Suppressor macrophage (primary cell): Measurements from ENCODE around the gene IRAG1.
"Not testable (repeated sequence)": the region's sequence is repeated elsewhere in the genome, so short reads cannot be mapped to it uniquely, and the experiment has no call there.

ENCODE experiments used
- DNase-seq, 4 experiments: peaks; one replicate each; pipeline ENCODE4 v3.0.0-alpha.2; 2020 to 2022

Gene IRAG1

GRCh38 chr11:10708131-10708530 is 14.6 kb upstream of the IRAG1 start:
- DNase-seq = no peak

DNA sequence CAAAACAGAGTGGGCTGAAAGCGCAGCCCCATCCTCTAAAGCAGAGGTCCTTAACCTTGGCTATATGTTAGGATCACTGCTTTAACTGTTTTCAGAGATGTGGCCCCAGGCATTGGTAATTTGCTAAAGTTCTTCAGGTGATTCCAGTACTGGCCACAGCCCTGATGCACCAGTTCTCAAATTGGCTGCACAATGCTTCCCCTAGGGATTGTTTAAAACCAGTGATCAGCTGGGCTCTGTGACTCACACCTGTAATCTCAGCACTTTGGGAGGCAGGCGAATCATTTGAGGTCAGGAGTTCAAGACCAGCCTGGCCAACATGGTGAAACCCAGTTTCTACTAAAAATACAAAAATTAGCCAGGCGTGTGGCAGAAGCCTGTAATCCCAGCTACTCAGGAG is 8.4 kb upstream of the IRAG1 start:
- no peak for DNase-seq

DNA sequence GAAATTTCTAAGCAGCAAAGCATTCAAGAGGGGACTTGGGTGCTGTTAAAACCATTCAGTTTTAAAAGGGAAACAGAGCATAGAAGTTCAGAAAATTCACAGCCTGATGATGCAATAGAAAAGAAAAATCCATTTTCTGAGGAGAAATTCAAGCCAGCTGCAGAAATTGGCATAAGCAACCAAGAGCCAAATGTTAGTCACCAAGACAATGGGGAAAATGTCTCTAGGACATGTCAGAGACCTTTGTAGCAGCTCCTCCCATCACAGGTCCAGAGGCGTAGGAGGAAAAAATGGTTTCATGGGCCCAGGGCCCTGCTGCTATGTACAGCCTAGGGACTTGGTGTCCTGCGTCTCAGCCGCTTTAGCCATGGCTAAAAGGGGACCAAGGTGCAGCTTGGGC is 5.5 kb upstream of the IRAG1 start:
- DNase-seq = no peak

DNA sequence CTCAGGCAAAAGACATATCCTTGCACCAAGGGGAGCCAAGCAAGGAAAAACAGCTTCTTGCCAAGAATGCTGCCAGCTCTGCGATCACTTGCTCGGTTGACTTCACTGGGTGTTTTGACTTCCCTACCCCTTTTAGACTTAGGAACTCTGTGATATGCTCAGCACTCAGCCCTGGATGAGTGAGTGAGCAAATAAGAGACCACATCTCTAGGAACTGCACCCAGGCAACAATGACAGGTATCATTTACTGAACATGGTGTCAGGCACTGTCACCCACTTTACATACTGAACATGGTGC is 3.7 kb upstream of the IRAG1 start:
- DNase-seq = no peak

- DNase-seq = peak in 2 of 4 experiments; percentile 53
Measured at GRCh38 chr11:10696468-10697322, 3.1 kb upstream of the IRAG1 start.

GRCh38 chr11:10695833-10696232 is 2.3 kb upstream of the IRAG1 start:
- no peak for DNase-seq

DNA sequence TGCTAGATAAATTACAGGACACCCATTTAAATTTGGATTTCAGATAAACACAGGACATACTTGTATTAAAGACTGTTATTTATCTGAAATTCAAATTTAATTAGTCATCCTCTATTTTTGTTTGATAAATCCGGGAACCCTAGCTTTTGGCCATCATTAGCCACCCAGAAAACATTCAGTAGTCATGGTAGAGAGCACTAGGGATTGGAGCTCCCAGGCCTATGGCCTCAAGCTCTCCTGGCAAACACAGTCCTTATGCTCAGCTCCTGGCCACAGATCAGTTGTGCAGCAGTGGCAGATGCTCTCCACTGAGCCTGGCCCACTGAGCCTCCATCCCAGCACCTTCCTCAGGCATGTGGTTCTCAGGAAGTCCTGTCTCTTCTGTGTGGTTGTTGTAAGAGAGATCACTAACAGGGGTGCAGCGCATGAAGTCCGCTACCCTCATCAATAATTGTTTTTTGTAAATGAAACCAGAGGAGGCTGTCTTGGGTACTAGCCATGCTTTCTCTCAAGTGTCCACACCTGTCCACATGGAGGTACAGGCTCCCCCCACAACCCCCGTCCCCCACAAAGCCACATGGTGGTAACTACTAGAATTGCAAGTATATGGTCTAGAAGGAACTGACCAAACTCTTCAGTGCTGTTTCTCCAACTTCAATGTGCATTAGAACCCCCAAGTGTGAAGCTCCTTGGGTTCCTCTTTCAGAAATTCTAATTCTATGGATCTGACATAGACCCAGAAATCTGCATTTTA is 1.1 kb upstream of the IRAG1 start:
- no peak for DNase-seq

DNA sequence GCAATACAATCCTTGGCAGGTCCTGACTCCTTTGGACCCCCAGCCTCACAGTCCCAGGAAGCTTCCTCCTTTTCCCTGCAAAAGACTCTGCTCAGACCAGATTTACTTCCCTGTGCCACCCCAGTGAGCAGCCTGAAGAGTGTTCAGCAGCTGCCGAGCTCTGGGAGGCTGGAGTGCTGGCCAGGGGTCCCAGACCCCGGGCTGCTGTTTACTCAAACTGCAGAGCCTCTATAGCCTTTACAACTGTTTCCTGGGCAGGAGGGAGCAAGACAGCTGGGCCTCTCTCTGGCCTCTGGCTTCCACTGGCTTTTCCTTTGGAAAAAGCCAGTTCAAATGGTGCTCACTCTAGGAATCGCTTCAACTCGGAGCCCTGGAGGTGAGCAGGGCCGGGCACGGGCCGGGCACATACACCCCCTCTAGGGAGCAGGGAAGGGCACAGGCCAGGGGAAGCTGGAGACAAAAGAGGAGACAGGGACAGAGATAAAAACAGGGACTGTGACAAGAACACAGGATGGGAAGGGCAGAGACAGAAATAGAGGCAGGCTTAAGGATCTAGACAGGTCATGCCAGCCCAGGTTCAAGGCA is 932 bp downstream of the IRAG1 start:
- peak in 2 of 4 experiments; percentile 19 to 26 for DNase-seq

DNA sequence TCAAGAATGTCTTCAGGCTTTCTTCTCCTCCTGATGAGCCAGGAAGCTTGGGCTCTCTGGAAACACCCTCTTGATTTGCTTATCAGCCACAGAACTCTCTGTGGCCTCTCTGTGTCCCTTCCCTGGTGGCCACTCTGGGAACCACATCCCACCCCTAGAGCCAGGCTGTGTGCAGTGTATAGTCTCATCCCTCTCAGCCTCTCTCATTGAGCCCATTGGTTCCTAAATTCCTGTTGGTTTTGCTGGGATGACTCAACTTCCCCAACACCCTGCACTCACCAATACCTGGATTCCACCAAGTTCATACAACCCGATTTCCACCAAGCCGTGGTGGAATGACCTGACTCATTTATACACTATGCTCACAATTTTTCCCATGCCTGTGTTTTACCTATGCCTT is 5.2 kb downstream of the IRAG1 start:
- DNase-seq = peak in 1 of 4 experiments; percentile 20

DNA sequence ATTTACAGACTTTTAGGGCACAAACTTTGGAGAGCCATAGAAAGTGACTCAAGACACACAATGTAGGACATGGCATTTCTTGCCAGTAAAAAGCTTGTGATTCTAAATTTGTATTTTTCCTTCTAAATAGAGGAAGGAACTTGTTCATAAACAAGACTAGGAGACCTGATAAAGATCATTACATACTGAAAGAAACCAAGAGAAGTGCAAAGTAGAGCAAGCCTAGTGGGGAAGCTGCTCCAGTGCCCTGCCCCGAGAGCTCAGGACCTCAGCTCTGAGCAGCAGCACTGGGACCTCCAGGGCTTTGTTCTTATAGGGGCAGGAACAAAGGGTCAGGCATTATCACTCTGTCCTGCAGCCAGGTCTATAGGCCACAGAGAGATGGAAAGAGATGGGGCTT is 7.2 kb downstream of the IRAG1 start:
- DNase-seq = peak in 3 of 4 experiments; percentile 21 to 41 (median 37)

DNA sequence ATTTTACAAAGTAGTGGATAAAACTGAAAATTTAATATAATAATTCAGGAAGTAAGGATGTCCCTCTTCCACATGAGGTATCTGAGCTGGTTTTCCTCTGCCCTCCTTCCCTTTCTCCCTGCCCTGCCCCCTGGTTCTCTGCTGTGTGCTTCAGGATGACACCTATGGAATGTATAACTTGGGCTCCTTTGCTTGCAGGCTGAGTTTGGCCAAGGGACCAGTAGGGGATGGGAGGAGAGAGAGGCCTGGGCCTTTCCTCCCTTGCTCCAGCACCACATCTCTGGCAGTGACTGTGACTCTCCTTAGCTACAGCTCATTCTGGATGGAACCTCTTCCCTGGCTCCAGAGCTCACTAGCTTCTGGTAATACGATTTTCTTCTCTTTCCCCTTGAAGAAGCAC is 10.1 kb downstream of the IRAG1 start:
- no peak for DNase-seq

- no peak for DNase-seq
Measured at GRCh38 chr11:10680956-10681487, 12.5 kb downstream of the IRAG1 start.

DNA sequence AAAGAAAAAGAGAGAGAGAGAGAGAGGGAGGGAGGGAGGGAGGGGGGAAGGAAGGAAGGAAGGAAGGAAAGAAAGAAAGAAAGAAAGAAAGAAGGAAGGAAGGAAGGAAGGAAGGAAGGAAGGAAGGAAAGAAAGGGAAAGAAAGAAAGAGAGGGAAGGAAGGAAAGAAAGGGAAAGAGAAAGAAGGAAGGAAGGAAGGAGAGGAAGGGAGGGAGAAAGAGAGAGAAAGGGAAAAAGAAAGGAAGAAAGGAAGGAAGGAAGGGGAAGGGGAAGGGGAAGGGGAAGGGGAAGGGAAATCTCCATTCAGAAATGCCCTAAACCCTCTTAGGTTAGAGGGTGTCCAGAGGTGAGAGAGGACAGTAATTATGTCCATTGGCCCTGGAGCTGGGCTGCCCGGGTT is 13.3 kb downstream of the IRAG1 start:
- DNase-seq = not testable (repeated sequence)

DNA sequence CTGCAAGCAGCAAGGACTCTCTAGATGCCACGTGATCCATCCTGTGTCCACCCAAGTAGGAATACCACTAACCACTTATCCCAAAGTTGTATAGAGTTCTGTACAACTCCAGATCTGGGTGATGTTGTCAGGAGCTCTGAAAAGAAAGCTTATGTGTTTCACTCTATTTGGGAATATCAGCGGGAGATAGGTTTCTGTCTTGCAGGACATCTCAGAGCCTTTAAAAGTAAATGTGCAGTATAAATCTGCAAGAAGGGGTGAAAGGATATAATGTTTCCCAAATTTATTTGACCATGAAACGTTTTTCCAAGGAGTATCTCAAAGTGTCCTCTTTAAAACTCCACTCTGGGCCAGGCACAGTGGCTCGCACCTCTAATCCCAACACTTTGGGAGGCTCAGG is 13.9 kb downstream of the IRAG1 start:
- no peak for DNase-seq

- DNase-seq = no peak
Measured at GRCh38 chr11:10678101-10678500, 15.5 kb downstream of the IRAG1 start.

GRCh38 chr11:10676919-10677318 is 16.6 kb downstream of the IRAG1 start:
- DNase-seq = no peak

DNA sequence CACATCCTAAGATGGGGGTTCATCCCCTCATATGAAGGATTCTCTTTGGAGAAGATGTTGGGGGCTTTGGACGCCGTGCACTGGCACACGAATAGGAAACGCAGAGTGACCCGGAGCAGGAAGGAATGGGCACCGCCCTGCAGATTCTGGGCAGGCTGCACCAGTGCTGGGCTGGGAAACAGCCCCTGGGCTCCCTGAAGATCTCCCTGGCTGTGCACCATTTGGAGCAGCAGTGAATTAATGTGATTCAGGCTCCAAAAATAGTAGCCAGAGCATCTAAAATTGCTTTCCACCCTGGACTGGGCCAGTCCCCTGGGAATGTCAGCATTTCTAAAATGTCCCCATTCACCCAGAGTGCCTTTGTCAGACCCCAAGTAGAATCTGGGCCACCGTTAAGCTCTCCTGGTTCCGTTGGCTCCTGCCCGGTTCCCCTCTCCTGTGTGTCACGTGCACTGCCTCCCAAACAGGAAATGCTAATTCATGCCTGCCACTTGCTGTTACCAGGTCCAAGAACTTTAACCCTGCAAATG is 18.6 kb downstream of the IRAG1 start:
- DNase-seq = no peak

DNA sequence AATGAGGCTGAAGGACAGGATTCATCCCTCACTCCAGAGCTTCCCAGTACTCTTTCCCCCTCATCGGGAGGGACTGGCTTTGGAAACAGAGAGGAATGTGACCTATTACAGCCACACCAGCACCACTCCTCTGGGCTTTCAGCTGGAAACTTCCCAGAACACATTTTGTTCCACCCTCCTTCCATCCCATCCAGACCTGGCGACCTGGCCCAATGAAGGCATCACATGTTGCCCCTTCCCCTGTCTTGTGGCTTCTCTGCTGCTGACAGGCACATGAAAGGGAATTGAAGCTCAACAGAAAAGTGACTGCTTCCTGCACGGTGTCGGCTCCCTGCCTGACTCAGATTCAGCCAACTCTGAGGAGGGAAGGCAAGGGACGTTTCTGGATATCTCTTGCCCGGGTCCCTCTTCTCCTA is 19.1 kb downstream of the IRAG1 start:
- DNase-seq = peak in 1 of 4 experiments; percentile 38

- DNase-seq = peak in 3 of 4 experiments; percentile 40 to 82 (median 76)
Measured at GRCh38 chr11:10673501-10674062, 20.0 kb downstream of the IRAG1 start.

DNA sequence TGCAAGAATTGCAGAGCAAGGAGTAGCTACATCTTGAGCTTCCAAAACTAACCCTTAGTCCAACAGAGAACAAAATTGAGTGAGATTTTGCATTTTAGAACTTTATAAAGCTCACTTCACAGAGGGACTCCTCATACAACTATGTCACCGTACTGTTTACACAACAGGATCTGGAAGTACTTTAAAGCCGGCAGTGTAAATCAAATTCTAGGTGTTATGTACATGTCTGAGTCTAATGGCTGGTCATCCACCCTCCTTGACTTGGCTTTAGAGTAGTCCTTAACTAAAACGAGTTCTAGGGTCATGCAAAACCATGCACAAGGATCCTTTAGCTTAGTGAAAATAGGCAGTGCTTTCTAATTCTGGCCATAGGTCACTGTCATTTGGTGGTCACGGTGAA is 23.5 kb downstream of the IRAG1 start:
- DNase-seq = no peak

DNA sequence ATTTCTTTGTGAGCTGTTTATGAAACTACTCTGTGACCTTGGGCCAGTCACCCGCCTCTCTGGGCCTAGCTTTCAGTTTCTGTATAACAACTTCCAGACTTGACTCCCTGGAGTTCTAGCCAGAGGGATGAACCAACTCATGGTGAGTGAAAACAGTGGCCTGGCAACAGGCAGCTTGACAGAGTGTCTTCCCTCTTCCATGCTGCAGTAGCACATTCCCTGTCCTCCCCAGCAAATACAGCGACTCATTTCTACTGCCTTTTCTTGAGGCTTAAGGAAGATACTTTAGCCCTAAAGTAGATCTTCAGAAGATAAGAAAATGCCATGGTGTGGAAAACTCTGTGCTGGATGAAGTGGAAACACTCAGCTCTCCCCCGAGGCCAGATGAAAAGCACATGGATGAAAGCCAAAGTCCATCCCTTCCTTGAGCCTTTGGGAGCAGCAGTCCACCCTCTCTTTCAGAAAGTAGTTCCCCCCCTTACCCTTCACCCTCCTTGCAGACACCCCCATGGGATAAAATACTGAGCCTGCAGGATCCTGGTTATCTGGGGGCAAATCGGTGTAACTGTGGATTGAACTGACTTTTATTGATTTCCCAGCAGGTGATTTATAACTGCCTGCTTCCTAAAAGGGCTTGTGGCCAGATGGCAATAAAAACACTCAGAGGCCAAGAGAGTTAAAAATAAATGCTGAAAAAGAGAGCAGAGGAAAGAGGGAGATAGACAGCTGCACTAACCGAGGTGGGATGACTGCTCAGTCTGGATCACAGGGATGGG is 24.1 kb downstream of the IRAG1 start:
- no peak for DNase-seq

DNA sequence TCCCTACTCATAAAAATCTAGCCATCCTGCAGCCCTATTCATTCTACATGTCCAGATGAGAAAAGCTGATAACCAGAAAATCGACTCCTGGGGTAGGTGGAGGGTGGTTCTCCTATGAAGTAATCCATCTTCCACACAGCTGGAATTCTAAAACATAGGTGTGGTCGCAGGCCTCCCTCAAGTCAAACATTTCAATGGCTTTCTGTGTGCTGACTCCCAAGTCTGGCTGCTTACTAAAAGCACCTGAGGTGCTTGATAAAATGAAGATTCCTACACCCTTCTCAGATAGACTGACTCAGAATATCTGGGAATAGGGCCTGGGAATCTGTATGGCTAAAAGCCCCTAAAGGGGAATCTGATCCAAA is 26.1 kb downstream of the IRAG1 start:
- DNase-seq = no peak
